Effector memory CD8-positive, alpha-beta T cell (primary cell): ENCODE measurements around the gene C5orf15.
"Not testable (repeated sequence)": the region's sequence is repeated elsewhere in the genome, so short reads cannot be mapped to it uniquely, and the experiment has no call there.

Source experiments
- ATAC-seq: fragments of 150-1000 bp; cut with Tn5 transposase; replicated peaks from 2 replicates; pipeline ENCODE4 v1.10.0; 2021; ENCODE audit warnings: mild to moderate bottlenecking, moderate library complexity
- DNase-seq, 3 experiments: peaks; one replicate each; pipeline ENCODE4 v3.0.0; 2021
- H3K27ac Mint-ChIP-seq, 2 donors: one replicate each; pipeline ENCODE4 v1.8.0; 2022; ENCODE audit warnings: mild to moderate bottlenecking in 2 of 2, mixed read lengths in 2 of 2, moderate library complexity in 2 of 2
- H3K27me3 Mint-ChIP-seq, 2 donors: one replicate each; pipeline ENCODE4 v1.8.0; 2022; ENCODE audit warnings: mixed read lengths in 2 of 2
- H3K36me3 Mint-ChIP-seq: one replicate; pipeline ENCODE4 v1.8.0; 2022; ENCODE audit warnings: mild to moderate bottlenecking, moderate library complexity, mixed read lengths; ENCODE audit not compliant: insufficient read depth
- H3K4me1 Mint-ChIP-seq, 2 donors: one replicate each; pipeline ENCODE4 v1.8.0; 2022; ENCODE audit warnings: low read depth in 2 of 2, mixed read lengths in 2 of 2
- H3K4me3 Mint-ChIP-seq, 2 donors: one replicate each; pipeline ENCODE4 v1.8.0; 2022; ENCODE audit warnings: mild to moderate bottlenecking in 2 of 2, mixed read lengths in 2 of 2, moderate library complexity in 2 of 2
- H3K9me3 Mint-ChIP-seq, 2 donors: one replicate each; pipeline ENCODE4 v1.8.0; 2022; ENCODE audit warnings: mixed read lengths in 2 of 2

The C5orf15 gene

DNA sequence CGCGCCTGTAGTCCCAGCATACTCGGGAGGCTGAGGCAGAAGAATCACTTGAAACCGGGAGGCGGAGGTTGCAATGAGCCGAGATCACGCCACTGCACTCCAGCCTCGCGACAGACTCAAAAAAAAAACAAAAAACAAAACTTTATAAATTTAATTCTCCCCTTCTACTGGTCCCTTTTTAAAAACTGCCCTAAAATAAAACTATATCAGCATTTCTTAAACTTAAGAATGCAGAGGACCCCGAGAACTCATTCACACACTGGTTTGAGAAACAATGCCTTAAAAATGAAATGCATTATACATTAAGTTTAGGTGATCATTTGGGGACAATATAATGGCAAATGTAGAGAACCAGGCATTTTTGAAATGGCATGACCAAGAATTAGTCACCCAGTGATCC is 2.3 kb downstream of the C5orf15 start:
- Mint-ChIP-seq H3K9me3 (no peaks in the 10 kb centered on the region), H3K4me3 (no peak overlapping the region), H3K36me3 (peaks cover 17% of the 10 kb centered on the region), H3K4me1 (peaks cover 31 to 48% of the 10 kb centered on the region in 2 donors), H3K27me3 (no peaks in the 10 kb centered on the region), H3K27ac (no peak overlapping the region)
- DNase-seq (no peak), ATAC-seq (no peak)

- H3K9me3 Mint-ChIP-seq = no peaks in the 10 kb centered on the region
- H3K4me3 Mint-ChIP-seq = no peak overlapping the region
- ATAC-seq (no peak), DNase-seq (no peak)
- H3K36me3 Mint-ChIP-seq = peaks cover 24% of the 10 kb centered on the region
- peaks cover 22 to 41% of the 10 kb centered on the region in 2 donors for H3K4me1 Mint-ChIP-seq
- H3K27me3 Mint-ChIP-seq = no peaks in the 10 kb centered on the region
- H3K27ac Mint-ChIP-seq = peak overlapping the region; percentile 0 to 73
These were observed 4.8 kb downstream of the C5orf15 start for GRCh38 chr5:133963493-133964128.

DNA sequence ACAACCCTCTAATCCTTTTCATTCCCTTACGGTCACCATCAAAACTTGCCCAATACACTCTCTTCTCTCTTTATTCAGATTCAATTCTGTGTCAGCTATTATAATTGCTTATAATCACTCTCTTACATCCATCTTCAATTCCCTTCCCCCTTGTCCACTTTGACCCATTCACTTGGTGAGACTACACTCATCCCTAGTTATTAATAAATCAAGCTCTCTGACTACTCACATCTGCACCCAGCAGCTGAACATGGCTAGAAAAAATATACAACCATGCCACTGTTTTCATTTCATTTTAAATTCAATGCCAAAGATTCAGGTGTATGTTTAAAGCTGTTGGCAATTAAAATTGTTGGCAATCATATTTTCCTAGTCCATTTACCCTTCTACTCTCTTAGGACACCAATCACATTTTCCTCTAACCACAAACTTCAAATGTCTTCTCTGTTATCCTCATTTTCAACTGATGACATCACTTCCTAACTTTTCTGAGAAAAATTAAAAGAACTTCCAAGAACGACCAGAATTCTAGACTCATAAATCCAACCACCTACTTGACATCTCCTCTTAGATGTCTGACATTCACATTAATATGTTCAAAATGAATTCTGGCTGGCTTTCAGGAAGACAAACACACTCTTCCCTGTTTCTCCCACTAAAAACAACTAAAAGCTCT is 5.5 kb downstream of the C5orf15 start:
- H3K4me3 Mint-ChIP-seq = no peak overlapping the region
- peaks cover 24% of the 10 kb centered on the region for H3K36me3 Mint-ChIP-seq
- ATAC-seq = no peak

DNA sequence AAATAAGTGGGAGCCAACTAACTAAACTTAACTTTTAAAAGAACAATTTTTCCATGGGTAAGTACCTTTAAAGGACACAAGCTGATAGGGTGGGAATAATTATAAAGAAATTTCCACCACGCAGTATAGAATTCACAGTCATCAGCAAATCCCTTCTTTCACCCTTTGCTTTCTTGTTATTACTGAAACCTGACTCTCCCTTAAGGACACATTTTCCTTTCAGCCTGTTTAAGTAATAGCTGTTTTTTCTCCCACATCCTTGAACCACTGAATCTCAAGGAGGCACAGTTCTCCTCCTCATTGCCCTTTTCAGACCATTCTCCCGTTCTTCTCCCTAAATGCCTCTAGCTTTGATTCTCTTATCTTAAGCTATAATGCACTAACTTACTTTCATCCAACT is 6.3 kb downstream of the C5orf15 start:
- peaks cover 25% of the 10 kb centered on the region for H3K36me3 Mint-ChIP-seq
- peak overlapping the region in 1 of 2 donors; percentile 73 for H3K27ac Mint-ChIP-seq
- DNase-seq = no peak
- no peak overlapping the region for H3K4me3 Mint-ChIP-seq
- peaks cover 11 to 26% of the 10 kb centered on the region in 2 donors for H3K4me1 Mint-ChIP-seq
- no peaks in the 10 kb centered on the region for H3K9me3 Mint-ChIP-seq
- no peak for ATAC-seq
- H3K27me3 Mint-ChIP-seq = no peaks in the 10 kb centered on the region

More for the DNA sequence above, 5.5 kb downstream of the C5orf15 start:
- Mint-ChIP-seq H3K4me1 (peaks cover 16 to 35% of the 10 kb centered on the region in 2 donors), H3K9me3 (no peaks in the 10 kb centered on the region), H3K27ac (peak overlapping the region; percentile 0 to 73), H3K27me3 (no peaks in the 10 kb centered on the region)
- no peak for DNase-seq

DNA sequence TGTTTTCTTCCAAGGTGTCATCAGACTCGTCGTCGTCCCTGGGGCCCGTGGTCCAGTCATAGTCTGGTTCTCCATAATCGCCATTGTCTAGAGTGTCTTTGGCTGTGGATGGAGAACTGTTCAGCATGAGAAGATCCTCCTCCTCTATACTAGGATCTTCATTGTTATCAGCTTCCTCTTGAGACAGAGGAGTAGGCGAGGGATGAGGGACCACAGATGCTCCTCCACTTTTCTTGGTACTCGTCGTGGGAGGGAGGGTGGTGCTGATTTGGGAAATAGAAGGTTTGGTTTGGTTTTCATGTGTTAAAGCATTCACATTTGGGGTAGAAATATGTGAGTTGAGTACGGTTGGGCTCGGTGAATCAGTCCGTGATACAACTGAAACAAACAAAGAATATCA is 8.8 kb downstream of the C5orf15 start:
- Mint-ChIP-seq H3K4me1 (peaks cover 8 to 19% of the 10 kb centered on the region in 2 donors), H3K36me3 (peaks cover 45% of the 10 kb centered on the region), H3K4me3 (no peak overlapping the region), H3K27me3 (no peaks in the 10 kb centered on the region), H3K27ac (peak overlapping the region; percentile 11 to 38), H3K9me3 (no peaks in the 10 kb centered on the region)
- ATAC-seq = no peak
- no peak for DNase-seq

GRCh38 chr5:133957591-133957990 is 10.8 kb downstream of the C5orf15 start:
- Mint-ChIP-seq H3K9me3 (no peaks in the 10 kb centered on the region), H3K4me1 (peaks cover 3 to 8% of the 10 kb centered on the region in 2 donors), H3K4me3 (no peak overlapping the region), H3K27me3 (no peaks in the 10 kb centered on the region), H3K36me3 (peaks cover 49% of the 10 kb centered on the region), H3K27ac (peak overlapping the region; percentile 35 to 39)
- DNase-seq (no peak), ATAC-seq (no peak)

GRCh38 chr5:133957080-133957479 is 11.3 kb downstream of the C5orf15 start:
- Mint-ChIP-seq H3K27ac (peak overlapping the region; percentile 35 to 39), H3K4me1 (peaks cover 0 to 4% of the 10 kb centered on the region in 2 donors), H3K4me3 (no peak overlapping the region), H3K36me3 (peaks cover 49% of the 10 kb centered on the region), H3K27me3 (no peaks in the 10 kb centered on the region), H3K9me3 (no peaks in the 10 kb centered on the region)
- no peak for ATAC-seq
- no peak for DNase-seq

- H3K27ac Mint-ChIP-seq = peak overlapping the region in 1 of 2 donors; percentile 22
- not testable (repeated sequence) for H3K4me1 Mint-ChIP-seq, H3K9me3 Mint-ChIP-seq, DNase-seq, ATAC-seq, H3K27me3 Mint-ChIP-seq, H3K4me3 Mint-ChIP-seq
- peaks cover 51% of the 10 kb centered on the region for H3K36me3 Mint-ChIP-seq
These were observed 12.2 kb downstream of the C5orf15 start for GRCh38 chr5:133956196-133956595.

- Mint-ChIP-seq H3K9me3 (no peaks in the 10 kb centered on the region), H3K4me1 (no peaks in the 10 kb centered on the region), H3K27me3 (no peaks in the 10 kb centered on the region), H3K27ac (no peak overlapping the region), H3K36me3 (peaks cover 40% of the 10 kb centered on the region), H3K4me3 (no peak overlapping the region)
- DNase-seq (no peak), ATAC-seq (no peak)
These were observed 14.8 kb downstream of the C5orf15 start for GRCh38 chr5:133953568-133954145.

- ATAC-seq (no peak), DNase-seq (no peak)
- Mint-ChIP-seq H3K9me3 (no peaks in the 10 kb centered on the region), H3K4me1 (no peaks in the 10 kb centered on the region), H3K4me3 (no peak overlapping the region), H3K27me3 (no peaks in the 10 kb centered on the region), H3K36me3 (peaks cover 33% of the 10 kb centered on the region), H3K27ac (no peak overlapping the region)
These were observed 15.5 kb downstream of the C5orf15 start for GRCh38 chr5:133952729-133953567.

GRCh38 chr5:133950821-133951612 is 17.4 kb downstream of the C5orf15 start:
- Mint-ChIP-seq H3K27ac (no peak overlapping the region), H3K36me3 (peaks cover 18% of the 10 kb centered on the region), H3K9me3 (no peaks in the 10 kb centered on the region), H3K27me3 (no peaks in the 10 kb centered on the region), H3K4me3 (no peak overlapping the region), H3K4me1 (no peaks in the 10 kb centered on the region)
- no peak for DNase-seq
- no peak for ATAC-seq

DNA sequence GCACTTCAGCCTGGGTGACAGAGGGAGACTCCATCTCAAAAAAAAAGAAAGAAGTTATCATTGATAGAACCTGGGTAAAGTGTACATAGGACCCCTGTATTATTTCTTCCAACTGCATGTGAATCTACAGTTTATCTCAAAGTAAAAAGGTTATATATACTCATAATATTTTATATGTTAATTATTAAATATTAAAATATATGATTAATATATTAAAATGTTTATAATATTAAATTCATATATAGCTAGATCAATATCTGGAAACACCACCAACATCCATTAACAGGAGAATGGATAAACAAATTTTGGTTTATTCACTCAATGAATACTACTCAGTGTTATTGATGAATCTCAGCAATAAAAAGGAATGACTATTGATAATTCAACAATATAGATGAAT is 19.7 kb downstream of the C5orf15 start:
- Mint-ChIP-seq H3K27me3 (peaks cover 0 to 17% of the 10 kb centered on the region in 2 donors), H3K27ac (no peak overlapping the region)
- DNase-seq = no peak

DNA sequence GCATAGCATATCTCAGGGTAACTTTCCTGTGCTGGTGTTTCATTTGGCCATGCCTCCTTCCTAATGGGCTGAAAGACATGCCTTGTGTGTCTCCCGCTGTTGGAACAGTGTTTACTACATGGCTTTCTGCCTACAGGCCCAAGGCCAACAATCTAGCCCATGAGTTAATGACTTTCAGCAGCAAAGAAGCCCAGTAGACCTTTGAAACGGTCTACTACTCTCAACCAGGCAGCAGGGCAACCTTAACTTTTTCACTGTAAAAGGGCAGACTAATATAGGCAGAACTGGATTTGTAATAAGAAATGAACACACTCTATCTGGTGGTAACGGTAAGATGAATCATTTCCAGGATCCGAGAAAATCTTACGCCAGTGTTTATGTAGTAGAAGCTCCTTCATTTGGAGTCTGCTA is 21.0 kb downstream of the C5orf15 start:
- Mint-ChIP-seq H3K4me1 (no peaks in the 10 kb centered on the region), H3K36me3 (peaks cover 3% of the 10 kb centered on the region), H3K27ac (no peak overlapping the region), H3K27me3 (peaks cover 0 to 22% of the 10 kb centered on the region in 2 donors), H3K9me3 (no peaks in the 10 kb centered on the region), H3K4me3 (no peak overlapping the region)
- no peak for DNase-seq
- no peak for ATAC-seq

More for the DNA sequence above, 19.7 kb downstream of the C5orf15 start:
- no peaks in the 10 kb centered on the region for H3K4me1 Mint-ChIP-seq
- peaks cover 3% of the 10 kb centered on the region for H3K36me3 Mint-ChIP-seq
- H3K4me3 Mint-ChIP-seq = no peak overlapping the region
- ATAC-seq = no peak
- H3K9me3 Mint-ChIP-seq = no peaks in the 10 kb centered on the region
